ENCODE measurements around the gene ZNF432.
"Not testable (repeated sequence)": the region's sequence is repeated elsewhere in the genome, so short reads cannot be mapped to it uniquely, and the experiment has no call there.

DNA sequence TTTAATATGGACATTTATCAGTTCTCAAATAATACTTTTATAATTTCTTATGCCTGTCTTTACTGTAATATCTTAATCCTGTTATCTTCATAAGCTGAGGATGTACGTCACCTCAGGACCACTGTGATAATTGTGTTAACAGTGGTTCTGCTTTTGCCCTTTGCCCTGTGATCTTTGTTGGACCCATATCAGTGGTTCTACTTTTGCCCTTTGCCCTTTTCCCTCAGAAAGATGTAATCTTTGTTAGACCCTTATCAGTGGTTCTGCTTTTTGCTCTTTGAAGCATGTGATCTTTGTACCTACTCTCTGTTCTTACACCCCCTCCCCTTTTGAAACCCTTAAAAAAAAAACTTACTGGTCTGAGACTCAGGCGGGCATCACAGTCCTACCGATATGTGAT lies 7.8 kb upstream of the ZNF432 start:
- TF ChIP-seq POLR2A, CTCF (IDR thresholded peaks at IDR 0.05): not testable (repeated sequence)
